Effector memory CD4-positive, alpha-beta T cell (primary cell): Measurements from ENCODE around the gene OLIG2.

Experiments used
- DNase-seq, 3 donors: peaks; one replicate each; pipeline ENCODE4 v3.0.0-alpha.2; 2020
- H3K27ac ChIP-seq: 2 replicates; pipeline ENCODE4 v1.7.0; 2013; ENCODE audit warnings: mild to moderate bottlenecking, low read length, moderate library complexity; ENCODE audit not compliant: insufficient read depth, poor library complexity, severe bottlenecking
- H3K27me3 ChIP-seq: replicated peaks from 2 replicates; pipeline ENCODE4 v1.7.0; 2013; ENCODE audit warnings: mild to moderate bottlenecking, low read length; ENCODE audit not compliant: insufficient read depth, control insufficient read depth, poor library complexity, severe bottlenecking
- H3K36me3 ChIP-seq: 2 replicates; pipeline ENCODE4 v1.7.0; 2013; ENCODE audit warnings: mild to moderate bottlenecking, low read length, moderate library complexity; ENCODE audit not compliant: control insufficient read depth, insufficient read depth
- H3K4me1 ChIP-seq: 2 replicates; pipeline ENCODE4 v1.7.0; 2013; ENCODE audit warnings: low read length, mild to moderate bottlenecking; ENCODE audit not compliant: control insufficient read depth, insufficient read depth, poor library complexity, severe bottlenecking
- H3K4me3 ChIP-seq: 2 replicates; pipeline ENCODE4 v1.7.0; 2013; ENCODE audit warnings: low read length, low read depth, mild to moderate bottlenecking; ENCODE audit not compliant: insufficient read depth, poor library complexity, severe bottlenecking
- H3K9me3 ChIP-seq: 2 replicates; pipeline ENCODE4 v1.7.0; 2013; ENCODE audit warnings: mild to moderate bottlenecking, low read length, moderate library complexity; ENCODE audit not compliant: control insufficient read depth

OLIG2 gene

GRCh38 chr21:33019516-33019884, 6.2 kb upstream of the OLIG2 start:
- H3K4me1 ChIP-seq, result peaks cover 30% of the 10 kb centered on the region
- H3K4me3 ChIP-seq, result peak overlapping the region; percentile 43
- peaks cover 48% of the 10 kb centered on the region for H3K27me3 ChIP-seq
- H3K9me3 ChIP-seq, result no peaks in the 10 kb centered on the region
- H3K36me3 ChIP-seq, result no peaks in the 10 kb centered on the region
- no peak overlapping the region for H3K27ac ChIP-seq
- DNase-seq, result no peak

DNA sequence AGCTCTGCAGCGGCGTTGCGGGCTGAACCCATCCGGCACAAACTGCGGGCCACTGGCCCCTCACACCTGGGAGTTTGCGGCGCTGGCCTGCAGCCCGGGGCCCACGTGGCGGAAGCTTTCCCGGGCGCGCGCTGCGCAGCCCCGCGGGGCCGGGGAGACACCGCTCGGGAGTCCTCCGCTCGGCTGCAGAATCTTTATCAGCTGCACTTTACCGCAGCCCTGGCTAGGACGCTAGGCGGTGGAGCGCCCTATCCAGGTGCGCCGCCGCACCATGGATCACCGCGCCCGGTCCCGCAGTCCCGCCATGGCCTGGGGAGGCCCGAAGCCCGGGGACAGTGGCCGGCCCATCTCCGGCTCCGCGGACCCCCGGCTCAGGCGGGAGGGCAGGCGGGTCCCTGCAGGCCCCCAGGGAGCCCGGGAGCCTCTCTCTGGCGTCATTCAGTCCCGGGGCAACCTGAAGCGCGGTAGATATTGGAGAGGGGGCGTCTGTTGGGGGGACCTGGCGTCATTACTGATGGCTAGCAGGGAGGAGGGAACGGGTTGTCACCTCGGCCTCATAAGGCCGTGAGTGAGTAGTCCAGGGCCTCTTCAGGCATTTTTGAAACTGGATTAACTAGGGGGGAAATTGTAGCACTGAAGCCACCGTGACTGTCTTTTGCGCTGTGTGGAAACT, 5.7 kb upstream of the OLIG2 start:
- peak overlapping the region; percentile 43 for H3K4me3 ChIP-seq
- peaks cover 53% of the 10 kb centered on the region for H3K27me3 ChIP-seq
- DNase-seq, result no peak
- peaks cover 33% of the 10 kb centered on the region for H3K4me1 ChIP-seq
- no peak overlapping the region for H3K27ac ChIP-seq
- H3K9me3 ChIP-seq, result no peaks in the 10 kb centered on the region
- no peaks in the 10 kb centered on the region for H3K36me3 ChIP-seq

DNA sequence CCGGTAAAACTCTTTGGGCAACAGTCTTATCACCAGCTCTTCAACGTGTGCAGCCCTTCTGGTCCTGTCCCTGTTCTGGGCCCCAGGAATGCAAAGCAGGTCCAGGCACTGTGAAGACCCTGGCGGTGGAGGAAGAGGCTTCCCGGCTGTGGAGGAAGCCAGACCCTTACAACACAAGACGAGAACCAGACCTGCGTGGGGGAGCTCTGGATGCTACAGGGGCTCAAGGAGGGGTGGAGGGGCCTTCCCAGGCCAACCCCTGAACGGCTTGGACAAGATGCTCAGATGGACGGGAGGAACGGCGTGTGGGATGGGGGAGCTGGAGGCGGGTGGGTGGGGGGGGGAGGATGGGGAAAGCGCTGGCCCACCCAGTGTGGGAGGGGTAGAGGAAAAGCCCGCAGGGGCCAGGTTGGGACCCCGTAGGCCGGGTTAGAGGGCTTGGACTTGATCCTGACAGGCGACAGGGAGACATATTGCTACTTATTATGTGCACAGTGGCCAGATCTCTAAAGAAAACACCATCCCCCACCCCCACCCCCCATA, 5.1 kb upstream of the OLIG2 start:
- no peak for DNase-seq
- Histone ChIP-seq H3K36me3 (no peaks in the 10 kb centered on the region), H3K9me3 (no peaks in the 10 kb centered on the region), H3K27ac (no peak overlapping the region), H3K4me1 (peaks cover 39% of the 10 kb centered on the region), H3K27me3 (peaks cover 59% of the 10 kb centered on the region), H3K4me3 (no peak overlapping the region)

GRCh38 chr21:33021150-33021549, 4.6 kb upstream of the OLIG2 start:
- Histone ChIP-seq H3K4me3 (no peak overlapping the region), H3K4me1 (peaks cover 44% of the 10 kb centered on the region), H3K27ac (no peak overlapping the region), H3K36me3 (no peaks in the 10 kb centered on the region), H3K27me3 (peaks cover 64% of the 10 kb centered on the region), H3K9me3 (no peaks in the 10 kb centered on the region)
- DNase-seq, result no peak

GRCh38 chr21:33021667-33022066, 4.1 kb upstream of the OLIG2 start:
- no peak overlapping the region for H3K4me3 ChIP-seq
- H3K4me1 ChIP-seq, result peaks cover 49% of the 10 kb centered on the region
- no peak overlapping the region for H3K27ac ChIP-seq
- no peaks in the 10 kb centered on the region for H3K9me3 ChIP-seq
- H3K27me3 ChIP-seq, result peaks cover 69% of the 10 kb centered on the region
- DNase-seq, result no peak
- H3K36me3 ChIP-seq, result no peaks in the 10 kb centered on the region

DNA sequence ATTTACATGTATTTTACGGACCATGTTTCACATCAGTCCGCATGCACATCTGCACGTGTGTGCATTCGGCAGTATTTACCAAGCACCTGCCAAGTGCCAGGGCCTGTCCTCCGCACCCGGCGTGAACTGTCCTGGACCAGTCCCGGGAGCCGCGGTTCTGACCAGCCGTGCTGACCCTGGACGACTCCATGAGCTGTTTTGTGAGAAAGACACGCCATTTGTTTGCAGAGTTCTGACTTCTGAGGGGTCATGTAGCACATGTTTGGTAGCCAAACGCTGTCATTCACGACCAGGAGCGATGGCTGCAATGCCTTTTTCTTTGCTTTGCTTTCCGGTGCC, 3.3 kb upstream of the OLIG2 start:
- no peaks in the 10 kb centered on the region for H3K9me3 ChIP-seq
- no peak overlapping the region for H3K4me3 ChIP-seq
- H3K4me1 ChIP-seq, result peaks cover 57% of the 10 kb centered on the region
- no peaks in the 10 kb centered on the region for H3K36me3 ChIP-seq
- no peak overlapping the region for H3K27ac ChIP-seq
- peaks cover 74% of the 10 kb centered on the region for H3K27me3 ChIP-seq
- DNase-seq, result no peak

DNA sequence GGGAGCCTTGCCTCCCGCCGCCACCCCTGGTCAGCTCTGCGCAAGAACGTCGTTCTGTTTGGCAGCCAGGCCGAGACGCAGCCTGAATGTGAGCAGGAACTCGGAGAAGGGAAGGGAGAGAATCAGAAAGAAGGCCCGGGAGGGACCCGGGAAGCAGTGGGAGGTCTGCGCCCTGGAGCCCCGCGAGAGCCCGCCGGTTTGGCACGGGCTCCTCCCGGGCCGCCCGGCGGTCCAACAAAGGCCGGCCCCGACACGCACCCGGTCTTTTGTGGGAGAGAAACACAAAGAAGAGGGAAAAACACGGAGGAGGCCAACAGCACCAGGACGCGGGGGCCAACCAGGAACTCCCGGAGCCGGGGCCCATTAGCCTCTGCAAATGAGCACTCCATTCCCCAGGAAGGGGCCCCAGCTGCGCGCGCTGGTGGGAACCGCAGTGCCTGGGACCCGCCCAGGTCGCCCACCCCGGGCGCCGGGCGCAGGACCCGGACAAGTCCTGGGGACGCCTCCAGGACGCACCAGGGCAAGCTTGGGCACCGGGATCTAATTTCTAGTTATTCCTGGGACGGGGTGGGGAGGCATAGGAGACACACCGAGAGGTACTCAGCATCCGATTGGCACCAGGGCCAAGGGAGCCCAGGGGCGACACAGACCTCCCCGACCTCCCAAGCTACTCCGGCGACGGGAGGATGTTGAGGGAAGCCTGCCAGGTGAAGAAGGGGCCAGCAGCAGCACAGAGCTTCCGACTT, 2.7 kb upstream of the OLIG2 start:
- no peak for DNase-seq
- peaks cover 62% of the 10 kb centered on the region for H3K4me1 ChIP-seq

DNA sequence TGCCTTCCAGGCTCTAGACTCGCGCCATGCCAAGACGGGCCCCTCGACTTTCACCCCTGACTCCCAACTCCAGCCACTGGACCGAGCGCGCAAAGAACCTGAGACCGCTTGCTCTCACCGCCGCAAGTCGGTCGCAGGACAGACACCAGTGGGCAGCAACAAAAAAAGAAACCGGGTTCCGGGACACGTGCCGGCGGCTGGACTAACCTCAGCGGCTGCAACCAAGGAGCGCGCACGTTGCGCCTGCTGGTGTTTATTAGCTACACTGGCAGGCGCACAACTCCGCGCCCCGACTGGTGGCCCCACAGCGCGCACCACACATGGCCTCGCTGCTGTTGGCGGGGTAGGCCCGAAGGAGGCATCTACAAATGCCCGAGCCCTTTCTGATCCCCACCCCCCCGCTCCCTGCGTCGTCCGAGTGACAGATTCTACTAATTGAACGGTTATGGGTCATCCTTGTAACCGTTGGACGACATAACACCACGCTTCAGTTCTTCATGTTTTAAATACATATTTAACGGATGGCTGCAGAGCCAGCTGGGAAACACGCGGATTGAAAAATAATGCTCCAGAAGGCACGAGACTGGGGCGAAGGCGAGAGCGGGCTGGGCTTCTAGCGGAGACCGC, 2.0 kb upstream of the OLIG2 start:
- Histone ChIP-seq H3K27ac (no peak overlapping the region), H3K36me3 (no peaks in the 10 kb centered on the region), H3K4me1 (peaks cover 68% of the 10 kb centered on the region), H3K27me3 (peaks cover 74% of the 10 kb centered on the region), H3K9me3 (no peaks in the 10 kb centered on the region), H3K4me3 (no peak overlapping the region)
- no peak for DNase-seq

More for the DNA sequence above, 2.7 kb upstream of the OLIG2 start:
- no peaks in the 10 kb centered on the region for H3K36me3 ChIP-seq
- no peaks in the 10 kb centered on the region for H3K9me3 ChIP-seq
- no peak overlapping the region for H3K27ac ChIP-seq
- no peak overlapping the region for H3K4me3 ChIP-seq
- peaks cover 74% of the 10 kb centered on the region for H3K27me3 ChIP-seq

GRCh38 chr21:33024201-33025103, 1.3 kb upstream of the OLIG2 start:
- Histone ChIP-seq H3K27ac (no peak overlapping the region), H3K36me3 (no peaks in the 10 kb centered on the region), H3K4me3 (no peak overlapping the region), H3K27me3 (peaks cover 73% of the 10 kb centered on the region), H3K9me3 (no peaks in the 10 kb centered on the region), H3K4me1 (peaks cover 75% of the 10 kb centered on the region)
- DNase-seq, result no peak
